Stimulated activated CD4-positive, alpha-beta T cell treated with anti-CD3 and anti-CD28 coated beads, Interleukin-4, amount 100 ng/mL, for 48 hours (primary cell): Measurements from ENCODE around the gene SUPT6H.

Experiments used
- DNase-seq, 2 donors: peaks; one replicate each; pipeline ENCODE4 v3.0.0-alpha.2; 2020; ENCODE audit warnings: low read depth in 2 of 2

Gene SUPT6H

GRCh38 chr17:28750178-28751047 lies 88.4 kb downstream of the SUPT6H start:
- DNase-seq = peak; percentile 88 to 89

- DNase-seq = no peak
These were observed 89.8 kb downstream of the SUPT6H start for GRCh38 chr17:28751600-28752366.
